ENCODE data around the gene TFPT.

TFPT gene

GRCh38 chr19:54069470-54069869 is 46.0 kb downstream of the TFPT start:
- DNase-seq = no peak

GRCh38 chr19:54063350-54064116 is 51.9 kb downstream of the TFPT start, which contains the start of gene VSTM1:
TSS of gene VSTM1 (minus strand) at chr19:54063897. CDS start at chr19:54063777, 120 bp downstream.
- DNase-seq = no peak

GRCh38 chr19:54062643-54063042 is 52.8 kb downstream of the TFPT start:
- no peak for DNase-seq
